Measurements from ENCODE around the gene FDX2. TPM values are rescaled to one million over a fixed set of nuclear protein-coding genes. Genes with fewer than 3 reads are reported as not detected.

FDX2 gene
- total RNA-seq, 1 donor from 2014 or later, result 25.0 TPM

GRCh38 chr19:10316229-10317044 is 622 bp upstream of the FDX2 start:
- Histone ChIP-seq H3K27ac (peak overlapping the region; percentile 72), H3K27me3 (no peaks in the 10 kb centered on the region), H3K36me3 (peaks cover 0 to 36% of the 10 kb centered on the region in 2 donors), H3K4me1 (peaks cover 16% of the 10 kb centered on the region), H3K9me3 (no peaks in the 10 kb centered on the region), H3K4me3 (peak overlapping the region; percentile 76 to 81)
- DNase-seq (ENCODE audit: extremely low spot score in 2 of 2), result no peak
- TF ChIP-seq CTCF (IDR thresholded peaks at IDR 0.05), result no peak
- no peak for TF ChIP-seq POLR2AphosphoS5 (IDR thresholded peaks at IDR 0.05; ENCODE audit: insufficient read depth in 1 of 2, low read depth in 1 of 2)
- no peak for TF ChIP-seq POLR2A (IDR thresholded peaks at IDR 0.05)
- intact Hi-C loops (cut with DNase I), result no loop called here

- DNase-seq (ENCODE audit: extremely low spot score in 2 of 2), result no peak
- TF ChIP-seq POLR2AphosphoS5 (IDR thresholded peaks at IDR 0.05; ENCODE audit: insufficient read depth in 1 of 2, low read depth in 1 of 2), result no peak
- TF ChIP-seq POLR2A (IDR thresholded peaks at IDR 0.05), result no peak
- no peak for TF ChIP-seq CTCF (IDR thresholded peaks at IDR 0.05)
- Histone ChIP-seq H3K4me1 (no peaks in the 10 kb centered on the region), H3K9me3 (no peaks in the 10 kb centered on the region), H3K4me3 (no peak within 1 kb of the TSS), H3K36me3 (no peaks in the 10 kb centered on the region), H3K27ac (no peak within 1 kb of the TSS), H3K27me3 (no peaks in the 10 kb centered on the region)
- intact Hi-C loops (cut with DNase I), result no loop called here
Observed at GRCh38 chr19:10309423-10309822, 6.4 kb downstream of the FDX2 start, which contains the start of gene ZGLP1. Gene ZGLP1 (minus strand): TSS chr19:10309815.

GRCh38 chr19:10306327-10306726 is 9.5 kb downstream of the FDX2 start:
- Histone ChIP-seq H3K9me3 (no peaks in the 10 kb centered on the region), H3K36me3 (no peaks in the 10 kb centered on the region), H3K4me1 (no peaks in the 10 kb centered on the region), H3K27me3 (no peaks in the 10 kb centered on the region), H3K4me3 (no peak overlapping the region), H3K27ac (no peak overlapping the region)
- no peak for DNase-seq (ENCODE audit: extremely low spot score in 2 of 2)
- TF ChIP-seq POLR2AphosphoS5 (IDR thresholded peaks at IDR 0.05; ENCODE audit: insufficient read depth in 1 of 2, low read depth in 1 of 2) (no peak), CTCF (IDR thresholded peaks at IDR 0.05) (no peak), POLR2A (IDR thresholded peaks at IDR 0.05) (no peak)
- intact Hi-C loops (cut with DNase I), result no loop called here

- Histone ChIP-seq H3K36me3 (no peaks in the 10 kb centered on the region), H3K27me3 (no peaks in the 10 kb centered on the region), H3K4me3 (no peak overlapping the region), H3K27ac (no peak overlapping the region), H3K4me1 (no peaks in the 10 kb centered on the region), H3K9me3 (no peaks in the 10 kb centered on the region)
- intact Hi-C loops (cut with DNase I), result no loop called here
- DNase-seq (ENCODE audit: extremely low spot score in 2 of 2), result no peak
- no peak for TF ChIP-seq CTCF (IDR thresholded peaks at IDR 0.05)
- no peak for TF ChIP-seq POLR2AphosphoS5 (IDR thresholded peaks at IDR 0.05; ENCODE audit: insufficient read depth in 1 of 2, low read depth in 1 of 2)
- no peak for TF ChIP-seq POLR2A (IDR thresholded peaks at IDR 0.05)
Observed at GRCh38 chr19:10305139-10305806, 10.5 kb downstream of the FDX2 start.
